K562 (cell line): ENCODE data around the gene TAS2R38. TPM values are rescaled to one million over a fixed set of nuclear protein-coding genes. Genes with fewer than 3 reads are reported as not detected.

Source experiments
- ATAC-seq: fragments of 200-7000 bp; cut with Tn5 transposase; 3 replicates; pipeline ENCODE4 v1.9.1; 2020; ENCODE audit warnings: moderate library complexity
- BruUV-seq: library from RNA; stranded (reverse); fragments of 400-500 nt; replicated peaks from 2 replicates; lab custom pipeline; 2021; lab: Mats Ljungman, UMichigan
- CTCF ChIA-PET: fragments of 300-600 bp; formaldehyde crosslinking; extraction: SDS; loops from one replicate; lab custom pipeline; 2021; ENCODE audit warnings: low intra/inter-chr PET ratio; lab: Yijun Ruan, JAX
- POLR2A ChIA-PET: fragments of 300-600, 350-650 bp; sonication (Branson Sonifier 250); formaldehyde crosslinking; extraction: SDS; loops from one replicate; lab custom pipeline; 2021; ENCODE audit warnings: antibody characterized with exemption, inconsistent platforms; lab: Yijun Ruan, JAX
- DNase-seq, 4 experiments: peaks; one replicate each; pipeline versions ENCODE4 v3.0.0 to v3.0.0-alpha.2; 2011 to 2018; ENCODE audit warnings: low spot score in 3 of 4, mixed read lengths in 3 of 4; ENCODE audit errors: extremely low read depth in 1 of 4
- FAIRE-seq: peaks from 2 replicates; lab custom pipeline; 2011; peaks lifted over from hg19 to GRCh38; lab: Jason Lieb, UNC
- H2AFZ ChIP-seq: 2 replicates; pipeline ENCODE4 v1.6.0; 2011; ENCODE audit warnings: low read depth, low read length, control low read depth, inconsistent platforms
- H3K27ac ChIP-seq: fragments of 200-600 bp; 3 replicates; pipeline ENCODE4 v1.8.0; 2011; ENCODE audit warnings: low read depth, mild to moderate bottlenecking, control low read depth, inconsistent platforms, low read length, moderate library complexity, mixed read lengths; ENCODE audit errors: extremely low read depth
- H3K27me3 ChIP-seq, 2 experiments: fragments of 300-600 bp in 1 of 2; 2 replicates in 1 of 2; 3 replicates in 1 of 2; pipeline versions ENCODE4 v1.6.0 to v1.8.0; 2011; ENCODE audit warnings: inconsistent platforms in 2 of 2, low read length in 2 of 2, mild to moderate bottlenecking in 1 of 2, mixed read lengths in 1 of 2, moderate library complexity in 1 of 2; ENCODE audit not compliant: control insufficient read depth in 2 of 2, insufficient read depth in 2 of 2
- H3K36me3 ChIP-seq: fragments of 300-600 bp; 3 replicates; pipeline ENCODE4 v1.8.0; 2011; ENCODE audit warnings: mild to moderate bottlenecking, low read length, inconsistent platforms; ENCODE audit not compliant: control insufficient read depth, insufficient read depth
- H3K4me1 ChIP-seq, 2 experiments: fragments of 200-600 bp in 1 of 2; replicated peaks in 1 of 2; 2 replicates in 1 of 2; 3 replicates in 1 of 2; pipeline versions ENCODE4 v1.5.1 to v1.8.0; 2011; ENCODE audit warnings: inconsistent platforms in 2 of 2, low read length in 2 of 2, mild to moderate bottlenecking in 1 of 2, mixed read lengths in 1 of 2, moderate library complexity in 1 of 2; ENCODE audit not compliant: control insufficient read depth in 2 of 2, insufficient read depth in 2 of 2
- H3K4me2 ChIP-seq: 2 replicates; pipeline ENCODE4 v1.6.1; 2011; ENCODE audit warnings: low read length, control low read depth, inconsistent platforms, mixed read lengths; ENCODE audit not compliant: insufficient read depth
- H3K4me3 ChIP-seq: fragments of 200-600 bp; sonication (generic), shearing (Covaris generic); 2 replicates; pipeline ENCODE4 v1.5.1; 2016; ENCODE audit warnings: control low read depth, inconsistent platforms
- H3K79me2 ChIP-seq: fragments of 200-600 bp; 3 replicates; pipeline ENCODE4 v1.8.0; 2011; ENCODE audit warnings: low read length, inconsistent platforms; ENCODE audit not compliant: control insufficient read depth, insufficient read depth
- H3K9ac ChIP-seq, 2 experiments: 2 replicates each; pipeline versions ENCODE4 v1.6.0 to v1.6.1; 2011; ENCODE audit warnings: low read depth in 2 of 2, low read length in 2 of 2, control low read depth in 1 of 2, inconsistent platforms in 1 of 2, mild to moderate bottlenecking in 1 of 2, mixed read lengths in 1 of 2; ENCODE audit not compliant: insufficient read depth in 1 of 2
- H3K9me1 ChIP-seq: one replicate; pipeline ENCODE4 v1.6.0; 2011; ENCODE audit warnings: inconsistent platforms, mild to moderate bottlenecking, low read length, moderate library complexity; ENCODE audit not compliant: control insufficient read depth, insufficient read depth
- H3K9me3 ChIP-seq: replicated peaks from 2 replicates; pipeline ENCODE4 v1.5.1; 2011; ENCODE audit warnings: low read depth, low read length, inconsistent platforms; ENCODE audit not compliant: control insufficient read depth, insufficient read depth
- H4K20me1 ChIP-seq: replicated peaks from 2 replicates; pipeline ENCODE4 v1.6.1; 2011; ENCODE audit warnings: low read length, inconsistent platforms, mixed read lengths; ENCODE audit not compliant: control insufficient read depth, insufficient read depth
- CBX2 ChIP-seq: fragments of 200-600 bp; sonication (generic); IDR thresholded peaks from one replicate; pipeline ENCODE4 v1.6.1; 2012; ENCODE audit warnings: mild to moderate bottlenecking, low read length, inconsistent platforms; ENCODE audit not compliant: insufficient read depth, poor library complexity, severe bottlenecking
- CHD2 ChIP-seq: IDR thresholded peaks from 2 replicates; pipeline ENCODE4 v1.6.1; 2011; ENCODE audit warnings: low read depth, low read length
- GATAD2A ChIP-seq: fragments of 450-650 bp; IDR thresholded peaks from 2 replicates; pipeline ENCODE4 v1.6.1; 2017
- RBM17 ChIP-seq: fragments of 200-400 bp; formaldehyde crosslinking; IDR thresholded peaks from 2 replicates; pipeline ENCODE4 v1.6.1; 2017; ENCODE audit warnings: low read depth, mild to moderate bottlenecking, low read length, borderline replicate concordance
- RFX5 ChIP-seq: IDR thresholded peaks from 2 replicates; pipeline ENCODE4 v1.6.1; 2011; ENCODE audit warnings: low read depth, mild to moderate bottlenecking, improper control_type of control experiment, low read length
- SAFB ChIP-seq: fragments of 200-400 bp; formaldehyde crosslinking; IDR thresholded peaks from 2 replicates; pipeline ENCODE4 v1.6.1; 2017; ENCODE audit warnings: low read depth, low read length, borderline replicate concordance
- ZNF3 ChIP-seq: fragments of 250-450 bp; sonication (Bioruptor Pico); IDR thresholded peaks from 2 replicates; pipeline ENCODE4 v1.5.0; 2021; ENCODE audit warnings: mild to moderate bottlenecking, moderate library complexity
- ZNF583 ChIP-seq: fragments of 250-450 bp; sonication (Bioruptor Pico); IDR thresholded peaks from 2 replicates; pipeline ENCODE4 v1.4.0; 2020
- ZNF76 ChIP-seq: fragments of 250-450 bp; sonication (Bioruptor Pico); IDR thresholded peaks from 2 replicates; pipeline ENCODE4 v1.4.0; 2020; ENCODE audit warnings: mild to moderate bottlenecking, moderate library complexity, borderline replicate concordance
- WGBS: fragments of 100-300 bp; shearing (Covaris generic); methylation state at CpG from one replicate; pipeline ENCODE4 v1.1.6; 2016; ENCODE audit warnings: low coverage, mixed read lengths; ENCODE audit not compliant: insufficient coverage; ENCODE audit errors: missing lambda C conversion rate; 5-methylcytosine and 5-hydroxymethylcytosine counted together
- in situ Hi-C: fragments of 300-500 bp; cut with MboI; formaldehyde crosslinking; loops from 4 replicates; pipeline ENCODE4 v1.15.0; 2018; ENCODE audit warnings: inconsistent platforms, mixed read lengths
- intact Hi-C: fragments of 100-400 bp; cut with micrococcal nuclease; formaldehyde crosslinking; loops from 2 replicates; pipeline ENCODE4 v1.14.2; 2022
- polyA plus RNA-seq, 8 experiments: library from polyadenylated mRNA; depleted of rRNA in 4 of 8; stranded (reverse) in 5 of 8; unstranded in 3 of 8; fragments of >200 nt; fragmentation: Nextera tagmentation in 2 of 8; fragmentation: Illumina TruSeq in 1 of 8; extraction: Ambion mirVana in 2 of 8; extraction: Trizol in 1 of 8; gene quantifications; 2 replicates each; pipeline versions ENCODE4 v1.2.1 to v1.2.3, GENCODE V29; 2011 to 2014; ENCODE audit warnings: inconsistent platforms in 1 of 8, missing spikeins in 1 of 8
- total RNA-seq, 7 experiments: library from RNA; depleted of rRNA in 6 of 7; stranded (reverse); fragments of >200 nt in 6 of 7; fragmentation: Illumina TruSeq in 2 of 7; extraction: Trizol in 2 of 7; gene quantifications; 2 replicates each; pipeline versions ENCODE4 v1.2.1 to v1.2.3, GENCODE V29; 2011 to 2021; ENCODE audit warnings: low replicate concordance in 1 of 7
- TF ChIP-seq, protein P1 (sequence below): fragments of 450-650 bp; conservative IDR thresholded peaks from 2 replicates; pipeline ENCODE4 v1.6.1; 2016; ENCODE audit warnings: missing genetic modification characterization, low read depth, mild to moderate bottlenecking, missing compliant biosample characterization, moderate library complexity

Gene TAS2R38
- total and polyA plus RNA-seq, 9 of the 15 experiments (the other 6 are each of a cell fraction or from before 2014, with no cell fraction given): not detected

DNA sequence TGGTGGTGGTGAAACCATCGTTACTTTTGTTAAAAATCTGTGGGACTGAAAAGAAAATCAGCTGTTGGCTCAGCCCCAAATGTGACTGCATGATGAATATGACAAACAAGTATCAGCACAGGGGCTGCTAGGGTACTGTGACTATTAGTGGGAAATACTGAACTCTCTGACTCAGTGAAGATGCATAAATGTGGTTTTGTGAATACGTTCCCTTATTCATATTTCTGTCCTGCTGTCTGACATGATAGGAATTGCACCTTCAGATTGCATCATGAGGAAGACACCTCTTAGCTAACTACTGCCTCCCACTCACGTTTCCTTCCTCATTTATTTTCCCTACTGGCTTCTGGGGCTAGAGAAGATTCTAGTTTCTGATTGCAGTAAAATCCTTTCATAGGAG, 28.2 kb downstream of the TAS2R38 start:
- Histone ChIP-seq H3K9ac (no peak overlapping the region), H4K20me1 (no peaks in the 10 kb centered on the region), H3K36me3 (no peaks in the 10 kb centered on the region), H3K9me3 (no peaks in the 10 kb centered on the region), H3K79me2 (no peaks in the 10 kb centered on the region), H3K4me1 (no peaks in the 10 kb centered on the region), H3K4me2 (no peak overlapping the region), H3K9me1 (no peaks in the 10 kb centered on the region), H2AFZ (no peak overlapping the region), H3K27me3 (no peaks in the 10 kb centered on the region), H3K4me3 (no peak overlapping the region), H3K27ac (no peak overlapping the region)
- TF ChIP-seq ZNF3 (CRISPR knock-in tag) (no peak), GATAD2A (no peak), ZNF583 (CRISPR knock-in tag) (no peak), CBX2 (no peak), CHD2 (no peak), RFX5 (no peak), ZNF76 (CRISPR knock-in tag) (no peak), SAFB (no peak), RBM17 (no peak)
- TF ChIP-seq, protein P1, sequence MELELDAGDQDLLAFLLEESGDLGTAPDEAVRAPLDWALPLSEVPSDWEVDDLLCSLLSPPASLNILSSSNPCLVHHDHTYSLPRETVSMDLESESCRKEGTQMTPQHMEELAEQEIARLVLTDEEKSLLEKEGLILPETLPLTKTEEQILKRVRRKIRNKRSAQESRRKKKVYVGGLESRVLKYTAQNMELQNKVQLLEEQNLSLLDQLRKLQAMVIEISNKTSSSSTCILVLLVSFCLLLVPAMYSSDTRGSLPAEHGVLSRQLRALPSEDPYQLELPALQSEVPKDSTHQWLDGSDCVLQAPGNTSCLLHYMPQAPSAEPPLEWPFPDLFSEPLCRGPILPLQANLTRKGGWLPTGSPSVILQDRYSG: no peak
- FAIRE-seq (no peak), DNase-seq (no peak), ATAC-seq (no peak)
- ChIA-PET CTCF (no interaction called here), POLR2A (interaction anchor here (0.9 kb wide), 1 partner anchor 22 kb away, joined by 3 read pairs; no protein-coding TSS in a partner anchor)
- 2% methylated on average over 3 of the region's 3 CpGs for WGBS
- in situ Hi-C loops (no loop called here), intact Hi-C loops (no loop called here)
- BruUV-seq: no TSS peak
